HG02884 (cell line): ENCODE data around the gene DOCK2.
A peak's percentile ranks its signal among the peaks of the same experiment; 100 is the strongest.
"Not testable (repeated sequence)": the region's sequence is repeated elsewhere in the genome, so short reads cannot be mapped to it uniquely, and the experiment has no call there.

Experiments
- ATAC-seq: cut with Tn5 transposase; IDR thresholded peaks from one replicate; pipeline ENCODE4 v1.9.1; 2021; ENCODE audit warnings: mild to moderate bottlenecking, moderate library complexity; ENCODE audit not compliant: unreplicated experiment

The DOCK2 gene

GRCh38 chr5:169810524-169810923, 173.4 kb downstream of the DOCK2 start:
- no peak for ATAC-seq

DNA sequence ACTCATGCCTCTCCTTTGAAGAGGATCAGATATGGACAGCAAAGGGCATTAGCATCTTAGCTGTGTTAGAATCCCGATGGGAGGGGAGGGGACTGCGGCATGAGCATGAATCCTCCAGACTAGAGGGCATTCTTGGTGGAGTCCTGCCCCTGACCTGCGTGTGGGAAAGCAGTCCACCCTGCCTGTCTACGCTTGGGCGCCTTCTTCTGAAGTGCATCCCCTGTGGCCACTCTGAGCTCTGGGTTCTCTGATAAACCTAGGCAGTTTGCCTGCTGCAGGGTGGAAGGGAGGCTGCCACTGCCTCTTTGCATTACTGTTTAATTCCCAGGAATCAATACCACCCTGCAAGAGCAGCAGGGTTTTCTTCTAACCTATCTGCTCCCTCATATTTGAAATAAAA, 173.9 kb downstream of the DOCK2 start:
- no peak for ATAC-seq

- ATAC-seq = no peak
Observed at GRCh38 chr5:169811680-169812079, 174.6 kb downstream of the DOCK2 start.

- ATAC-seq = no peak
Observed at GRCh38 chr5:169812786-169813185, 175.7 kb downstream of the DOCK2 start.

DNA sequence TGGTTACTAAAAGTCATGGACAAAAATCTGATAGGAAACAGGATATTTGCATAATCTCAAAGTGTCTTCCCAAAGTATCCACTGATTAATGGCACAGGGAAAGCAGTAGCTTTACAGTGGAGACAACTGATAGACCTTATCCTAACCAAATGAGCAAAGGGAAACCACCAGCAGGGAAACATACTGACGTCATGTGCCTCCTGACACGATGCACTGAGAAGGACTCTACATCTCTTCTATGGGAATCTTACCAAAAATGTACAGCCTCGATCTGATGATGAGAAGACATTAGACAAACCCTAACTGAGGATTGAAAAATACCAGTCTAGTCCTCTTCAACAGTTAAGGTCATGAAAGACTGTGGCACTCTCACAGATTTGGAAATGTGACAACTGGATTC, 177.0 kb downstream of the DOCK2 start:
- ATAC-seq = no peak

DNA sequence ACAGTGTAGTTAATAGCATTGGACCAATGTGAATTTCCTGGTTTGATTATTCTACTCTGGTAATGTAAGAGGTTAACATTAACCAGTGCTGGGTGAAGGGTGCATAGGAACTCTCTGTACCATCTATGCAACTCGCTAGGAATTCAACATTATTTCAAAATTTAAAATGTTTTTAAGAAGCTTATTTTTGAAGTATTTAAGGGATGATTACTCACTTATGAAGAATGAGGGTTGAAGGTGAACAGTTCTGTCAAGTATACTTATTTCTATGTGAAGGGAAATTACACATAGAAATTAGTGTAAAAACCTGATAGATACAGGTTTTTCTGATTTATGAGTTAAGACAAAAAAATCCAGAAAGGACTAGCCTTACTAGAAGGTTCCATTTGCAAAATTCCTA, 177.4 kb downstream of the DOCK2 start:
- ATAC-seq = no peak

DNA sequence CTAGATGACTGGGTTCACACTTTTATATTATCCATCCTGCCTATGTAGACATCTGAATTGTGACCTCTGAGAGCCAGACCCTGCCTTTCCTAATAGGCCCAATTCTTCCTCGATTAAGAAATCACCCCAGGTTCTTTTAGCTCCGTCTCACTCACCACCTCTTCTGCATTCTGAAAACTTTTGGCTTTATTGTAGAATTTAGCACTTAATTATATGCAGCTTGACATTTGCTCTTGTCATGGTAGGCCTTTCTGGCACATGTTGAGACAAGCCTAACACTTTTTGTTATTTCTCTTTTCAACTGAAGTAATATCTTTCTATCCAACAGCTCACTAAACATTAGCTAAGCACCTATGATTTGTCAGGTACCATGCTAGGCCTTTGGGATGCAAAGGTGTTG, 180.0 kb downstream of the DOCK2 start:
- no peak for ATAC-seq

DNA sequence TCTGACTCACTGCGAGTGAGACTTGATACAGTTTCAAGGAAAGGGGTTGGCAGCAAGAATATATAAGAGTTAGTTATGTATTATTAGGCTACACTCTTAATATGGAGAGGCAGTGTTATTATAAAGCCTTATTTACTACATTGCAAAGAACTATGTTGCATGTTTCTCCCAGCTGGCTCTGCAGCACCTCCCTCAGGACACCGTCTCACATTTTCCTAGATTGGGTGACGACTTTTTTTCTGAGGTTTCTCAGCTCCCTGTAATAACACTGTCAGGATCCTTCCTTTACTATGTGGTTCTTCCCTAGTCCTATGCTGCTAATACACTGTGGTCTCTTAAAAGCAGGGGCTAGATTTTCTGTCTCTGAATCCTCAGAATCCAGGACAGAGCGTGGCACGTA, 189.5 kb downstream of the DOCK2 start:
- ATAC-seq = no peak

- ATAC-seq = no peak
Observed at GRCh38 chr5:169827769-169828168, 190.7 kb downstream of the DOCK2 start.

DNA sequence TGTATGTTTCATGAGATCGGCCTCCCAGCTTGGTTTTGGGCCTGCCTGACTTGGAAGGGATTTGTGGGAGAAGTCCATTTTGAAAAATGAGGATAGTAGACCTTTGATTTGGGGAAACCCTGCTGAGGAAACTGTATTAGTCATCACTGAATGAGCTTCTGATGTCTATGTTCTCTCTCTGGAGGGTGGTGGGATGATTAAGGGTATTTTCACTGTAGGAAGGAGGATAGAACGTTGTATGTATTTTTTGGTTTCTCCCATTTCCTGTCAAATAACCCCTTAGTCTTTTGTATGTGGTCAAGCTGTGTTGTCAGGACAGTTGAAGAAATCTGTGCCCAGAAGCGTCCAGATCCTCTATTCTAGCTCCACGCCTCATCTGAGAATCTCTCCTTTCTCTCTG, 191.3 kb downstream of the DOCK2 start:
- ATAC-seq = peak; percentile 55

GRCh38 chr5:169831331-169831730, 194.3 kb downstream of the DOCK2 start:
- ATAC-seq = no peak

DNA sequence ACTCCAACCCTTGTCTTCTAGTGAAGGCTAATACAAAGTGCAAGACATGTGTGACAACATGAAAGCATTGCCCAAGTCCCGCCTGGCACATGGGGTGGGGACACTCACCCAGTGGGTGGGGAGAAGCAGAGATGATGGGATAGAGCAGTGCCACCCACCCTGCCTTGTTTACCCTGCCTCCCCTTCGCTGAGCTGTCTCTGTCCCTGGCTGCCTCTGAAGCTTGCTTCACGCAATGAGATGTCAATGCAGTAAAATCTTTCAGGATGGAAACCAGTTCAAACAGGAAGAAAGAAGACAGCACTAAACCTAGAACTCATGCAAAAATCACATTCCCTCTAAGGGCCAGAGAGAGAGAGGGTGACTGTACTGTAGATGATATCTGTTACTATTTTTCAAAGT, 195.2 kb downstream of the DOCK2 start:
- no peak for ATAC-seq

GRCh38 chr5:169832845-169833244, 195.8 kb downstream of the DOCK2 start:
- ATAC-seq = no peak

DNA sequence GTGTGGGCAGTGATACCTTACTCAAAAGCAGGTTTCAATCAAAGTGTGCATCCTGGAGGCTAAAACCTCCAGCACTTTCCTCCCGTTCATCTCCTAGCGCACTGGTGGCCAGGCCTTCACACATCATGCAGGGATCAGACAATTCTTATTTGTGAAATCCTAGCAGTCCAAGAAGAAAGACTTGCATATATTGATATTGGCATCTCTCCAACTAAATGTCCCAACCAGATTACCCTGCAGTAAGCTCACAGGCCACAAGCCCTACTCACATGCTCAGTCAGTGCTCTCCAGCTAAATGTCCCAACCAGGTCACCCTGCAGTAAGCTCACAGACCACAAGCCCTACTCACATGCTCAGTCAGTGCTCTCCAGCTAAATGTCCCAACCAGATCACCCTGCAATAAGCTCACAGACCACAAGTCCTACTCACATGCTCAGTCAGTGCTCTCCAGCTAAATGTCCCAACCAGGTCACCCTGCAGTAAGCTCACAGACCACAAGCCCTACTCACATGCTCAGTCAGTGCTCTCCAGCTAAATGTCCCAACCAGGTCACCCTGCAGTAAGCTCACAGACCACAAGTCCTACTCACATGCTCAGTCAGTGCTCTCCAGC, 196.7 kb downstream of the DOCK2 start:
- not testable (repeated sequence) for ATAC-seq

DNA sequence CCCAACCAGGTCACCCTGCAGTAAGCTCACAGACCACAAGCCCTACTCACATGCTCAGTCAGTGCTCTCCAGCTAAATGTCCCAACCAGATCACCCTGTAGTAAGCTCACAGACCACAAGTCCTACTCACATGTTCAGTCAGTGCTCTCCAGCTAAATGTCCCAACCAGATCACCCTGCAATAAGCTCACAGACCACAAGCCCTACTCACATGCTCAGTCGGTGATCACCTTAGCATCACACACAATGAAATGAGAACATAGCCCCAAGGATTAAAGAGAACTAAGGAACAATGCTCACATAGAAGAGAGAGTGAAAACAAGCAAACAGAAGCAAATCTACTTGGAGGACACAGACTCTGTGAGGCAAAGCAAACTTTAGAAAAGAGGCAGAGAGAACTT, 197.5 kb downstream of the DOCK2 start:
- ATAC-seq = not testable (repeated sequence)

GRCh38 chr5:169836835-169837536, 199.9 kb downstream of the DOCK2 start:
- ATAC-seq = no peak

DNA sequence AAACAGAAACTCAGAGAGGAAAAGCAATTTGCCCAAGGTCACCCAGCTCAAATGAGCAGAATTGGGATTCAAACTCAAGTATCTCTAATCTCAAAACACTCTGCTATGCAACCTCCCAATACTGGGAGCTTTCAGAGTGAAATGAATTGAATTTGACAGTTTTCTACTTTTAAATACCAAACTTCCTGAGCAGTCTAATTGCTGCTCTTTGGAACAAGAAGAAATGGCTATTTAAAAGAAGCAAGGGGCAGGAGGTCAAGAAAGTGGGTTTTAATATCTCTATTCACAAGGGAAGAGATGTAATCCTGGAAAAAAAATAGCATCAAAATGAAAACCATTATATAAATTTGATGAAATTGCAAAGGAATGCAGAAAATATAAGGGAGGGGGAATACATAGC, 200.6 kb downstream of the DOCK2 start:
- no peak for ATAC-seq

- peak; percentile 64 for ATAC-seq
Observed at GRCh38 chr5:169838688-169839087, 201.6 kb downstream of the DOCK2 start.

DNA sequence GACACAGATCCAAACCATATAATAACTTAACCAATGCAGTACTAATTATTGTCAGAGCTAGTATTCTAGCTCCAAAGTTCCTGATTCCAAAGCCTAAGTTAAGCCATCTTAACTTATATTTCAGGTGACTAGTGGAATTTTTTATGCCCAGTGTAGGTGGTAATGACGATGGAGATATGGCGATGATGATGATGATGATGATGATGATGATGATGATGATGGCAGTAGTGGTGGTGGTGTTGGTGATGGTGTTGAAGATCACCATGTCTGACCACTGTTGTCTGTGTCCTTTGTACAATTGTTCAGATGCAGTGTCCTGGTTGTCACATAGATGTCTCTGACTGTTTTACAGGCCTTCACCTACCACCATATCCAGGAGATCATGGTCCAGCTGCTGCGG, 203.3 kb downstream of the DOCK2 start:
- ATAC-seq = no peak

DNA sequence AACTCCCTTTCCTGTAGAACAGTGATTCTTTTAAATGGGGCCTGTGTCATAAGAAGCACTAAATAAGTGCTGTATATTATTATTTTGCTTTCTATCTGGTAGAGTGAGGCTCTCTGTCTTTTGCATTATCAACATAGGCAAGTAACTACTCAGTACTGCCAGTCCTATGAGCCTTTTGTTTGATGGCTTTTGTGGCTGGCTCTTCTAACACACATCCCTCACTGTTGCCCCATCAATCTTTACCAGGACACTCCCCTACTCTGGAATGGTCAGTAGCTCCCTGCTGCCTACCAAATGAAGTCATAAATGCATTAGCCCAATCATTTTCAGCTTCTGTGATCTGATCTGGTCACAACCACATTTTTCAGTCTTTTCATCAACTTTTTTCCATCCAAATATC, 205.6 kb downstream of the DOCK2 start:
- no peak for ATAC-seq

DNA sequence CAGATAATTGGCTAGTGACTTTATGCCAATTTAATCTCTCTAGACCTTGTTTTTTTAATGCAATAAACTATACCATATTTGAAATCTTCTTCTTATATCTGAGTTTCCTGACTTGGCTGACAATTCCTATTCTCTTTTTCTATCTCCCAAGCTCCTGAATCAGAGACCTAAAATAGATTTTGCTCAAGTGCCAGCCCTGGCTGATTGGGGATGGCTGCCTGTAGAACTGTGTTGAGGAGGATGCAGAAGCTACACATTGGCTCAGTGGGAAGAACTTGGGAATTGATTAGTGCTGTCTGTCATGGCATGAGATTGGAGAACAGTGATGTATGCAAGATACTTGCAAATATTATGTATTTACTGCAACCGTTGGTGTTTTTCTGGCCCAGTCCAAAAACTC, 210.4 kb downstream of the DOCK2 start:
- ATAC-seq = no peak

DNA sequence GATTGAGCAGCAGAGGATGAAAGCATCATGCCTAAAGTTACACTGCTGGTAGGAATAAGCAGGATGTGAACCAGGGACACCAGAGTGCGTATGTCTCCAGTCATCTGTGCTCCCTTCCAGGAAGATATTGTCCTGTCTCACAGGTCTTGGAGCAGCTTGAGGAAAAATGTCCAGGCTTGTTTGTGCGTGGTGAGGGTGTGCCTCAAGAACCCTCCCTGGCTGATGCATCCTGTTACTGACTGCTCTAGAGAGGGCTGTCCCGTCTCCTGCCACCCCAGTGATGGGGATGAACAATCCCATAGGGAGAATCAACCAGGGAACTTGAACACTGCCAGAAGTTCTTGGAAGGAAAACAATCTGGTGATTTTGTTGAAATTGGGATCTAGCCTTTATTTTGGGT, 211.2 kb downstream of the DOCK2 start:
- no peak for ATAC-seq

DNA sequence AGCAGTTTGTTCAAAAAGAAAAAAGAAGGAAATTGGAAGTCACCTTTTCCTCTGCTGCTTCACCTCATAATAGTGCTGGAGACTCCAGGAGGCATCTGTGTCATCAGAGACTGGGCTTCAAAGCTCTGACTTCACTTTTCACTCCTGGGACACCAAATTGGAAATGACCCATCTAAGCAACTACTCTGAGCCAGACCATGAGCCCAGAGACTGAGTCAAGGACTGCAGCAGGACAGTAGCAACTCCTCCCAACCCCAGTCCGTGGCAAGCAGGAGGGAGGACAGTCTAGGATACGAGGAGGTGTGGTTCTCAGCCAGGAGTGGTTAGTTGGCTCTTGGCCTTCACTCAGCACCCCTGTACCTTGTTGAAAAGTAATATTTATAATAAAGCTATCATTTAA, 211.7 kb downstream of the DOCK2 start:
- no peak for ATAC-seq
